HepG2 (cell line): Measurements from ENCODE around the gene GREM2. TPM values are rescaled to one million over a fixed set of nuclear protein-coding genes. Genes with fewer than 3 reads are reported as not detected.

Experiments
- ATAC-seq: fragments of 200-7000 bp; cut with Tn5 transposase; 3 replicates; pipeline ENCODE4 v1.9.1; 2020; ENCODE audit warnings: mild to moderate bottlenecking, moderate library complexity
- BruUV-seq: library from RNA; stranded (reverse); fragments of 400-500 nt; replicated peaks from 2 replicates; lab custom pipeline; 2021; lab: Mats Ljungman, UMichigan
- CTCF ChIA-PET: fragments of 300-600 bp; formaldehyde crosslinking; extraction: SDS; loops from one replicate; lab custom pipeline; 2021; ENCODE audit warnings: low total read pairs, inconsistent platforms, low intra/inter-chr PET ratio; lab: Yijun Ruan, JAX
- POLR2A ChIA-PET: fragments of 350-600 bp; sonication (Branson Sonifier 250); formaldehyde crosslinking; loops from one replicate; lab custom pipeline; 2020; ENCODE audit warnings: antibody characterized with exemption, inconsistent platforms; lab: Yijun Ruan, JAX
- DNase-seq: peaks from one replicate; pipeline ENCODE4 v3.0.0-alpha.2; 2015; ENCODE audit warnings: low spot score
- FAIRE-seq: peaks from 3 replicates; lab custom pipeline; 2011; peaks lifted over from hg19 to GRCh38; lab: Jason Lieb, UNC
- H2AFZ ChIP-seq: one replicate; pipeline ENCODE4 v1.6.1; 2011; ENCODE audit warnings: low read length, inconsistent platforms
- H3K27ac ChIP-seq: fragments of 300-600 bp; 3 replicates; pipeline ENCODE4 v1.8.0; 2011; ENCODE audit warnings: mixed run types, mild to moderate bottlenecking, mixed read lengths, low read length, inconsistent platforms; ENCODE audit not compliant: insufficient read depth; ENCODE audit errors: extremely low read length
- H3K27me3 ChIP-seq, 2 experiments: fragments of 200-600 bp in 1 of 2; 2 replicates in 1 of 2; 3 replicates in 1 of 2; pipeline versions ENCODE4 v1.6.0 to v1.8.0; 2011; ENCODE audit warnings: low read length in 2 of 2, mild to moderate bottlenecking in 2 of 2, moderate library complexity in 2 of 2, inconsistent platforms in 1 of 2; ENCODE audit not compliant: insufficient read depth in 2 of 2, control insufficient read depth in 1 of 2
- H3K36me3 ChIP-seq, 2 experiments: fragments of 200-600 bp in 1 of 2; replicated peaks in 1 of 2; 2 replicates in 1 of 2; 3 replicates in 1 of 2; pipeline versions ENCODE4 v1.5.1 to v1.8.0; 2011; ENCODE audit warnings: low read length in 2 of 2, inconsistent platforms in 1 of 2; ENCODE audit not compliant: insufficient read depth in 2 of 2, control insufficient read depth in 1 of 2
- H3K4me1 ChIP-seq: 2 replicates; pipeline ENCODE4 v1.5.1; 2012; ENCODE audit warnings: low read length, inconsistent platforms; ENCODE audit not compliant: insufficient read depth
- H3K4me2 ChIP-seq: 2 replicates; pipeline ENCODE4 v1.6.0; 2011; ENCODE audit warnings: low read depth, low read length, inconsistent platforms
- H3K4me3 ChIP-seq, 3 experiments: fragments of 200-600 bp in 1 of 3; sonication (generic), shearing (Covaris generic) in 1 of 3; replicated peaks in 1 of 3; 2 replicates each; pipeline ENCODE4 v1.5.1; 2011 to 2016; ENCODE audit warnings: low read length in 3 of 3, inconsistent platforms in 2 of 3, low read depth in 2 of 3, mild to moderate bottlenecking in 2 of 3, control low read depth in 1 of 3, mixed read lengths in 1 of 3; ENCODE audit not compliant: insufficient read depth in 1 of 3
- H3K79me2 ChIP-seq: one replicate; pipeline ENCODE4 v1.6.1; 2011; ENCODE audit warnings: low read length, inconsistent platforms; ENCODE audit not compliant: insufficient read depth
- H3K9ac ChIP-seq: 2 replicates; pipeline ENCODE4 v1.6.0; 2011; ENCODE audit warnings: mild to moderate bottlenecking, low read depth, low read length, inconsistent platforms; ENCODE audit not compliant: insufficient read depth
- H3K9me3 ChIP-seq: 2 replicates; pipeline ENCODE4 v1.5.1; 2012; ENCODE audit warnings: mild to moderate bottlenecking, low read length
- H4K20me1 ChIP-seq: 2 replicates; pipeline ENCODE4 v1.6.0; 2011; ENCODE audit warnings: inconsistent platforms, mild to moderate bottlenecking, low read length, moderate library complexity; ENCODE audit not compliant: insufficient read depth
- ARNT ChIP-seq: fragments of 450-650 bp; IDR thresholded peaks from 2 replicates; pipeline ENCODE4 v1.6.1; 2017
- ATF4 ChIP-seq, 2 experiments: fragments of 450-650 bp in 1 of 2; sonication (generic) in 1 of 2; formaldehyde crosslinking; IDR thresholded peaks; 2 replicates each; pipeline versions ENCODE4 v1.5.0 to v1.8.0; 2020 to 2022; ENCODE audit warnings: mild to moderate bottlenecking in 1 of 2, missing genetic modification reagents in 1 of 2
- CEBPB ChIP-seq: IDR thresholded peaks from 2 replicates; pipeline ENCODE4 v1.6.1; 2011; ENCODE audit warnings: low read depth, low read length, improper control_type of control experiment, borderline replicate concordance
- CEBPG ChIP-seq: IDR thresholded peaks from 2 replicates; pipeline ENCODE4 v1.6.1; 2016
- FOXP1 ChIP-seq, 2 experiments: fragments of 450-650 bp in 1 of 2; IDR thresholded peaks; 2 replicates each; pipeline ENCODE4 v1.6.1; 2017 to 2018; ENCODE audit warnings: antibody characterized with exemption in 1 of 2
- LCORL ChIP-seq, 2 experiments: fragments of 450-650 bp in 1 of 2; sonication (generic) in 1 of 2; formaldehyde crosslinking in 1 of 2; IDR thresholded peaks; 2 replicates each; pipeline versions ENCODE4 v1.5.0 to v1.6.1; 2017 to 2020; ENCODE audit warnings: antibody characterized with exemption in 1 of 2, missing genetic modification reagents in 1 of 2
- MAFG ChIP-seq: sonication (generic); formaldehyde crosslinking; IDR thresholded peaks from 2 replicates; pipeline ENCODE4 v1.5.1; 2020; ENCODE audit warnings: mild to moderate bottlenecking, missing genetic modification reagents
- MAFK ChIP-seq, 2 experiments: IDR thresholded peaks in 1 of 2; conservative IDR thresholded peaks in 1 of 2; 2 replicates each; pipeline ENCODE4 v1.6.1; 2011; ENCODE audit warnings: improper control_type of control experiment in 2 of 2, low read length in 2 of 2
- MED1 ChIP-seq: sonication (generic); formaldehyde crosslinking; IDR thresholded peaks from 2 replicates; pipeline ENCODE4 v1.4.0; 2020; ENCODE audit warnings: missing genetic modification reagents
- NAIF1 ChIP-seq: sonication (generic); formaldehyde crosslinking; IDR thresholded peaks from 2 replicates; pipeline ENCODE4 v1.5.0; 2020; ENCODE audit warnings: mild to moderate bottlenecking, missing genetic modification reagents, borderline replicate concordance
- RARA ChIP-seq: IDR thresholded peaks from 2 replicates; pipeline ENCODE4 v1.6.1; 2016; ENCODE audit warnings: missing genetic modification reagents, missing compliant biosample characterization
- RXRB ChIP-seq: IDR thresholded peaks from 2 replicates; pipeline ENCODE4 v1.6.1; 2016; ENCODE audit warnings: borderline replicate concordance, missing genetic modification reagents, missing compliant biosample characterization
- SOX5 ChIP-seq: IDR thresholded peaks from 2 replicates; pipeline ENCODE4 v1.6.1; 2016; ENCODE audit warnings: borderline replicate concordance
- YEATS2 ChIP-seq: sonication (generic); formaldehyde crosslinking; IDR thresholded peaks from 2 replicates; pipeline ENCODE4 v1.4.0; 2020; ENCODE audit warnings: missing genetic modification reagents, borderline replicate concordance
- ZFP36 ChIP-seq: fragments of 150-350 bp; IDR thresholded peaks from 2 replicates; pipeline ENCODE4 v1.6.1; 2018; ENCODE audit warnings: borderline replicate concordance, low read length, low read depth; ENCODE audit not compliant: partially characterized antibody
- ZNF557 ChIP-seq: sonication (generic); formaldehyde crosslinking; IDR thresholded peaks from 2 replicates; pipeline ENCODE4 v1.4.0; 2020; ENCODE audit warnings: missing genetic modification reagents
- WGBS: methylation state at CpG from one replicate; pipeline ENCODE4 v1.1.6; 2017; ENCODE audit warnings: low lambda C conversion rate; 5-methylcytosine and 5-hydroxymethylcytosine counted together
- in situ Hi-C: cut with HindIII; loops from 2 replicates; pipeline ENCODE4 v1.10.0; 2017; ENCODE audit warnings: low pct_unique_long_range_greater_than_20kb; ENCODE audit not compliant: extremely low pct_ligation_motif_present
- intact Hi-C: fragments of 100-400 bp; cut with micrococcal nuclease; formaldehyde crosslinking; loops from one replicate; pipeline ENCODE4 v1.10.0; 2022; ENCODE audit not compliant: unreplicated experiment
- polyA plus RNA-seq, 8 experiments: library from polyadenylated mRNA; depleted of rRNA in 3 of 8; stranded (reverse) in 7 of 8; unstranded in 1 of 8; fragments of >200 nt; fragmentation: Illumina TruSeq in 4 of 8; extraction: Trizol in 4 of 8; gene quantifications; 2 replicates each; pipeline versions ENCODE4 v1.2.1 to v1.2.3, GENCODE V29; 2011 to 2016; ENCODE audit warnings: low read depth in 4 of 8, missing spikeins in 1 of 8, mixed read lengths in 1 of 8; ENCODE audit not compliant: insufficient read depth in 1 of 8
- total RNA-seq, 5 experiments: library from RNA; depleted of rRNA; stranded (reverse); fragments of >200 nt; fragmentation: Illumina TruSeq; extraction: Trizol; gene quantifications; 2 replicates each; pipeline ENCODE4 v1.2.3, GENCODE V29; 2016; ENCODE audit warnings: low read depth in 1 of 5
- TF ChIP-seq, protein P1 (sequence below): IDR thresholded peaks from 2 replicates; pipeline ENCODE4 v1.4.0; 2020; ENCODE audit warnings: mild to moderate bottlenecking, missing genetic modification reagents
- TF ChIP-seq, protein P2 (sequence below): IDR thresholded peaks from 2 replicates; pipeline ENCODE4 v1.6.1; 2016; ENCODE audit warnings: low read depth

GREM2 gene
- total and polyA plus RNA-seq, 2 of the 13 experiments (the other 11 are each of a cell fraction or from before 2014, with no cell fraction given) = 0.07 TPM; not detected in 1

- Histone ChIP-seq H3K9ac (no peak overlapping the region), H3K4me1 (peaks cover 12% of the 10 kb centered on the region; the same call in 1 of the 2 replicates), H3K27ac (no peak overlapping the region), H3K79me2 (no peaks in the 10 kb centered on the region), H3K36me3 (no peaks in the 10 kb centered on the region), H3K4me3 (peak overlapping the region in 2 of 3 experiments; percentile 8 to 16; a peak in 2 of 6 replicates), H3K27me3 (no peaks in the 10 kb centered on the region), H3K4me2 (peak overlapping the region; percentile 40), H4K20me1 (no peaks in the 10 kb centered on the region), H3K9me3 (no peaks in the 10 kb centered on the region), H2AFZ (peak overlapping the region; percentile 32)
- BruUV-seq = no TSS peak
- WGBS = 27% methylated on average over 7 of the region's 7 CpGs
- FAIRE-seq (no peak), DNase-seq (no peak), ATAC-seq (no peak)
- CTCF ChIA-PET = no interaction called here
- intact Hi-C loops = no loop called here
- POLR2A ChIA-PET = no interaction called here
- in situ Hi-C loops = no loop called here
- TF ChIP-seq MED1 (CRISPR knock-in tag) (0 out of 2 replicates have a peak, but pooled peaks have one; percentile 22), LCORL (IDR thresholded peaks at IDR 0.05) (no peak), LCORL (CRISPR knock-in tag; IDR thresholded peaks at IDR 0.05) (peak; percentile 12; the same call in 1 of the 2 replicates), ZFP36 (no peak), ZNF557 (CRISPR knock-in tag) (no peak), ATF4 (CRISPR knock-in tag; IDR thresholded peaks at IDR 0.05) (peak in 1 of 2 experiments; percentile 87; a peak in 2 of 4 replicates), CEBPG (peak; percentile 82), MAFK (conservative IDR thresholded peaks at IDR 0.05 in 1 of 2, IDR thresholded peaks at IDR 0.05 in 1 of 2; ENCODE audit: low read length in 2 of 2) (peak; percentile 11 to 66; a peak in 2 of 4 replicates), YEATS2 (CRISPR knock-in tag) (no peak), RXRB (CRISPR knock-in tag) (peak; percentile 55; the same call in 1 of the 2 replicates), MAFG (0 out of 2 replicates have a peak, but pooled peaks have one; percentile 37), FOXP1 (IDR thresholded peaks at IDR 0.05) (no peak), FOXP1 (CRISPR knock-in tag; IDR thresholded peaks at IDR 0.05) (0 out of 2 replicates have a peak, but pooled peaks have one; percentile 21), ARNT (no peak), RARA (peak; percentile 68), NAIF1 (CRISPR knock-in tag) (no peak), SOX5 (peak; percentile 45; the same call in 1 of the 2 replicates), CEBPB (peak; percentile 67; the same call in 1 of the 2 replicates)
- TF ChIP-seq, protein P1, sequence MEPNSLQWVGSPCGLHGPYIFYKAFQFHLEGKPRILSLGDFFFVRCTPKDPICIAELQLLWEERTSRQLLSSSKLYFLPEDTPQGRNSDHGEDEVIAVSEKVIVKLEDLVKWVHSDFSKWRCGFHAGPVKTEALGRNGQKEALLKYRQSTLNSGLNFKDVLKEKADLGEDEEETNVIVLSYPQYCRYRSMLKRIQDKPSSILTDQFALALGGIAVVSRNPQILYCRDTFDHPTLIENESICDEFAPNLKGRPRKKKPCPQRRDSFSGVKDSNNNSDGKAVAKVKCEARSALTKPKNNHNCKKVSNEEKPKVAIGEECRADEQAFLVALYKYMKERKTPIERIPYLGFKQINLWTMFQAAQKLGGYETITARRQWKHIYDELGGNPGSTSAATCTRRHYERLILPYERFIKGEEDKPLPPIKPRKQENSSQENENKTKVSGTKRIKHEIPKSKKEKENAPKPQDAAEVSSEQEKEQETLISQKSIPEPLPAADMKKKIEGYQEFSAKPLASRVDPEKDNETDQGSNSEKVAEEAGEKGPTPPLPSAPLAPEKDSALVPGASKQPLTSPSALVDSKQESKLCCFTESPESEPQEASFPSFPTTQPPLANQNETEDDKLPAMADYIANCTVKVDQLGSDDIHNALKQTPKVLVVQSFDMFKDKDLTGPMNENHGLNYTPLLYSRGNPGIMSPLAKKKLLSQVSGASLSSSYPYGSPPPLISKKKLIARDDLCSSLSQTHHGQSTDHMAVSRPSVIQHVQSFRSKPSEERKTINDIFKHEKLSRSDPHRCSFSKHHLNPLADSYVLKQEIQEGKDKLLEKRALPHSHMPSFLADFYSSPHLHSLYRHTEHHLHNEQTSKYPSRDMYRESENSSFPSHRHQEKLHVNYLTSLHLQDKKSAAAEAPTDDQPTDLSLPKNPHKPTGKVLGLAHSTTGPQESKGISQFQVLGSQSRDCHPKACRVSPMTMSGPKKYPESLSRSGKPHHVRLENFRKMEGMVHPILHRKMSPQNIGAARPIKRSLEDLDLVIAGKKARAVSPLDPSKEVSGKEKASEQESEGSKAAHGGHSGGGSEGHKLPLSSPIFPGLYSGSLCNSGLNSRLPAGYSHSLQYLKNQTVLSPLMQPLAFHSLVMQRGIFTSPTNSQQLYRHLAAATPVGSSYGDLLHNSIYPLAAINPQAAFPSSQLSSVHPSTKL (CRISPR knock-in tag) = peak; percentile 63
- TF ChIP-seq, protein P2, sequence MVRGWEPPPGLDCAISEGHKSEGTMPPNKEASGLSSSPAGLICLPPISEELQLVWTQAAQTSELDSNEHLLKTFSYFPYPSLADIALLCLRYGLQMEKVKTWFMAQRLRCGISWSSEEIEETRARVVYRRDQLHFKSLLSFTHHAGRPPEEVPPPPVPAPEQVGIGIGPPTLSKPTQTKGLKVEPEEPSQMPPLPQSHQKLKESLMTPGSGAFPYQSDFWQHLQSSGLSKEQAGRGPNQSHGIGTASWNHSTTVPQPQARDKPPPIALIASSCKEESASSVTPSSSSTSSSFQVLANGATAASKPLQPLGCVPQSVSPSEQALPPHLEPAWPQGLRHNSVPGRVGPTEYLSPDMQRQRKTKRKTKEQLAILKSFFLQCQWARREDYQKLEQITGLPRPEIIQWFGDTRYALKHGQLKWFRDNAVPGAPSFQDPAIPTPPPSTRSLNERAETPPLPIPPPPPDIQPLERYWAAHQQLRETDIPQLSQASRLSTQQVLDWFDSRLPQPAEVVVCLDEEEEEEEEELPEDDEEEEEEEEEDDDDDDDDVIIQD (CRISPR knock-in tag) = 0 out of 2 replicates have a peak, but pooled peaks have one; percentile 42
Measured at GRCh38 chr1:240562111-240562590, 49.8 kb downstream of the GREM2 start.
